Measurements from ENCODE around the gene DDX52. TPM values are rescaled to one million over a fixed set of nuclear protein-coding genes. Genes with fewer than 3 reads are reported as not detected.
"Not testable (repeated sequence)": the region's sequence is repeated elsewhere in the genome, so short reads cannot be mapped to it uniquely, and the experiment has no call there.

DDX52 gene
- total and polyA plus RNA-seq, 12 donors, result 7.8 to 18.0 (median 14.4) TPM

DNA sequence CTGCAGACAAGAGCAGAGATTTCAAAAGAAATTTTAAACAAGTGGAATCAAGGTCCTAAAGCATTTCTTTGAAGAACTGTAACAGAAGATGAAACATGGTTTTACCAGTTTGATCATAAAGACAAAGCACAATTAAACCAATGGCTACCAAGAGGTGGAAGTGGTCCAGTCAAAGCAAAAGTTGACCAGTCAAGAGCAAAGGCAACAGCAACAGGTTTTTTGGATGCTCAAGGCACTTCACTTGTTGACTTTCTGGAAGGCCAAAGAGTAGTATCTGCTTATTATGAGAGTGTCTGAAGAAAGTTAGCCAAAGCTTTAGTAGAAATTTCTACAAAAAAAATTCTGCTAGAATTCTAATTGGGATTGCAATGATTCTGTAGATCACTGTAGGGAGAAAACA is 5.3 kb downstream of the DDX52 start:
- H3K9me3 ChIP-seq, result no peaks in the 10 kb centered on the region
- no peak overlapping the region for H3K27ac ChIP-seq
- H3K36me3 ChIP-seq, result peaks cover 0 to 87% (median 21%) of the 10 kb centered on the region in 9 donors
- DNase-seq (no peak), ATAC-seq (no peak)
- TF ChIP-seq, protein P1, sequence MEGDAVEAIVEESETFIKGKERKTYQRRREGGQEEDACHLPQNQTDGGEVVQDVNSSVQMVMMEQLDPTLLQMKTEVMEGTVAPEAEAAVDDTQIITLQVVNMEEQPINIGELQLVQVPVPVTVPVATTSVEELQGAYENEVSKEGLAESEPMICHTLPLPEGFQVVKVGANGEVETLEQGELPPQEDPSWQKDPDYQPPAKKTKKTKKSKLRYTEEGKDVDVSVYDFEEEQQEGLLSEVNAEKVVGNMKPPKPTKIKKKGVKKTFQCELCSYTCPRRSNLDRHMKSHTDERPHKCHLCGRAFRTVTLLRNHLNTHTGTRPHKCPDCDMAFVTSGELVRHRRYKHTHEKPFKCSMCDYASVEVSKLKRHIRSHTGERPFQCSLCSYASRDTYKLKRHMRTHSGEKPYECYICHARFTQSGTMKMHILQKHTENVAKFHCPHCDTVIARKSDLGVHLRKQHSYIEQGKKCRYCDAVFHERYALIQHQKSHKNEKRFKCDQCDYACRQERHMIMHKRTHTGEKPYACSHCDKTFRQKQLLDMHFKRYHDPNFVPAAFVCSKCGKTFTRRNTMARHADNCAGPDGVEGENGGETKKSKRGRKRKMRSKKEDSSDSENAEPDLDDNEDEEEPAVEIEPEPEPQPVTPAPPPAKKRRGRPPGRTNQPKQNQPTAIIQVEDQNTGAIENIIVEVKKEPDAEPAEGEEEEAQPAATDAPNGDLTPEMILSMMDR (IDR thresholded peaks at IDR 0.05), result no peak
- no peak overlapping the region for H3K4me3 ChIP-seq
- H3K4me1 ChIP-seq, result peaks cover 3 to 44% (median 31%) of the 10 kb centered on the region in 9 donors
- intact Hi-C loops (cut with DNase I), result loop anchor here in 1 of 10 donors (10.0 kb wide), 1 partner anchor 83 kb away; no protein-coding TSS in a partner anchor
- H3K27me3 ChIP-seq, result no peaks in the 10 kb centered on the region

DNA sequence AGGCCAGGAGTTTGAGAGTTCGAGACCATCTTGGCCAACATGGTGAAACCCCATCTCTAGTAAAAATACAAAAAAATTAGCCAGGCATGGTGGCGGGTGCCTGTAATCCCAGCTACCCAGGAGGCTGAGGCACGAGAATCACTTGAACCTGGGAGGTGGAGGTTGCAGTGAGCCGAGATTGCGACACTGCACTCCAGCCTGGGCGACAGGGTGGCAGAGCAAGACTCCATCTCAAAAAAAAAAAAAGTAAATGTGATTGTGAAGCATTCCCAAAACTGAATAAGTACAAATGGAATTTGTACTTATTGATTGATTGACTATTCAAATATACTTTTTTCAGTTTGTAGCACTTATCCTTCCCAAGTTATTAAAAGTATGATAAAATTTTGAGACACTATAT is 26.8 kb downstream of the DDX52 start:
- intact Hi-C loops (cut with DNase I); H3K9me3 ChIP-seq; H3K27ac ChIP-seq; H3K4me3 ChIP-seq; DNase-seq; ATAC-seq; H3K4me1 ChIP-seq; H3K27me3 ChIP-seq: not testable (repeated sequence)
- peaks cover 0 to 98% (median 54%) of the 10 kb centered on the region in 9 donors for H3K36me3 ChIP-seq
- 96 to 98% methylated on average over 6 of the region's 6 CpGs for WGBS, 2 donors

DNA sequence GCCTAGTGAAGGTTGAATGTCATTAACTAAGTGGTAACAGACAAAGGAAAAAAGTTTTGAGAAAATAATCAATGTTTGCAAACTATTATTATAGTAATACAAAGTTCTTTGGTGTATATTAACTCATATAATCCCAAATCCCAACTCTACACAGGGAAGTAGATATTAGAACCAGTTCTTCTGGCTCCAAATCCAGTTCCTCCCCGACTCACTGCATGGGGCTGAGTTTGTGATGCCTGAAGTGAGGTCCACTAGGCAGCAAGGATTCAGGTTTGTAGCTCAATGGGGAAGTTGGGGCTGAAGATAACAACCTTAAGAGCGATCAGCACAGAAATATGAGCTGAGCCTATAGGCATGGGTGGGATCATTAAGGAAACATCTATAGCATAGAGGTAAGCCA is 28.4 kb downstream of the DDX52 start:
- no peak overlapping the region for H3K27ac ChIP-seq
- 96 to 97% methylated on average over 2 of the region's 2 CpGs for WGBS, 2 donors
- no peaks in the 10 kb centered on the region for H3K9me3 ChIP-seq
- DNase-seq (no peak), ATAC-seq (no peak)
- TF ChIP-seq, protein P1 (IDR thresholded peaks at IDR 0.05), result no peak
- no peak overlapping the region for H3K4me3 ChIP-seq
- H3K27me3 ChIP-seq, result no peaks in the 10 kb centered on the region
- H3K36me3 ChIP-seq, result peaks cover 0 to 82% (median 44%) of the 10 kb centered on the region in 9 donors
- intact Hi-C loops (cut with DNase I), result no loop called here
- peaks cover 0 to 5% (median 2%) of the 10 kb centered on the region in 9 donors for H3K4me1 ChIP-seq

DNA sequence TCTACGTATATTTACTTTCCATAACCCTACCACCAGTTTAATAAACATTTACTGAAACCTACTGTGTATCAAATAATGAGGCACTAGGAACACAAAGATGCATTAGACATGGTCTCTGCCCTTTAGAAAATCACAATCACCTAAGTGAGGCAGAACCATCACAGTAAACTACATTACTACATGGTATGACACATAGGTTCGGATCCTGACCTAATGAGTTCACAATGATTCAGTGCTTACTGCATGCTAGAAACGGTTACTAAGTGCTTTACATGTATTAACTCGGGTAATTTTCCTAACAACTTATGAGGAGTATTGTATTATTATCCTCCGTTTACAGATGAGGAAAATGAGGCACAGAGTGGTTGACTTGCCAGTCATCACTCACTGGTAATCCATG is 28.9 kb downstream of the DDX52 start:
- Histone ChIP-seq H3K4me1 (peaks cover 0 to 9% (median 5%) of the 10 kb centered on the region in 9 donors), H3K27ac (no peak overlapping the region), H3K36me3 (peaks cover 0 to 78% (median 41%) of the 10 kb centered on the region in 9 donors), H3K27me3 (no peaks in the 10 kb centered on the region), H3K4me3 (no peak overlapping the region), H3K9me3 (no peaks in the 10 kb centered on the region)
- WGBS, 2 donors, result 93% methylated on average over 5 of the region's 5 CpGs
- TF ChIP-seq, protein P1 (IDR thresholded peaks at IDR 0.05), result no peak
- ATAC-seq, result no peak
- intact Hi-C loops (cut with DNase I), result no loop called here
- no peak for DNase-seq

DNA sequence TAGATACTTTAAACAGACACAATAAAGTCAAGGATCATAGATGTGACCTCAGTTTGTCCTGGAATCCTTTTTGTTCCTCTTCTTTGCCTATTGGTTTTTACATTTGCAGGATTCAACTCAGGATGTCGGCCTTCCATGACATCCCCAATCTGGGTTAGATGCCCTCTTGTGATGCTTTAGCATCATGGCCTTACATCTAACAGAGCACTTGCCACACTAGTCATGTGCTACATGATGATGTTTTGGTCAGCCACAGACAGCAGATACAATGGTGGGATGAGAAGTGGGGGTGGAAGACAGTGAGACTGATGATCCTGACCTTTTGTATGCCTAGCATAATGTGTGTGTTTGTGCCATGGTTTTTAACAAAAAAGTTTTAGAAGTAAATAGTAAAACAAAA is 32.3 kb downstream of the DDX52 start:
- H3K27me3 ChIP-seq, result no peaks in the 10 kb centered on the region
- intact Hi-C loops (cut with DNase I), result no loop called here
- H3K27ac ChIP-seq, result no peak overlapping the region
- WGBS, 2 donors, result 92 to 94% methylated on average over 1 of the region's 1 CpG
- no peaks in the 10 kb centered on the region for H3K9me3 ChIP-seq
- no peak overlapping the region for H3K4me3 ChIP-seq
- peaks cover 0 to 44% (median 23%) of the 10 kb centered on the region in 9 donors for H3K36me3 ChIP-seq
- TF ChIP-seq, protein P1 (IDR thresholded peaks at IDR 0.05), result no peak
- no peak for DNase-seq
- peaks cover 0 to 35% (median 29%) of the 10 kb centered on the region in 9 donors for H3K4me1 ChIP-seq
- ATAC-seq, result no peak

DNA sequence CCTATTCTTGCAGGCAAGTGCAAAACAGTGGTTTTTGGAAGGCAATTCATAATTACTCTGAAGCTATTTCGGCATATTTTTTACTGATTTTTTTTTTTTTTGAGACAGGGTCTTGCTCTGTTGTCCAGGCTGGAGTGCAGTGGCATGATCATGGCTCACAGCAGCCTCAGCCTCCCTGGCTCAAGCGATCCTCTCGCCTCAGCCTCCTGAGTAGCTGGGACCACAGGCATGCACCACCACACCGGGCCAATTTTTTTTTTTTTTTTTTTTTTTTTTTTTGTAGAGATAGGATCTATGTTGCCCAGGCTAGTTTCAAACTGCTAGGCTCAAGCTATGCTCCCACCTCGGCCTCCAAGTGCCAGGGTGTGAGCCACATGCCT is 33.2 kb downstream of the DDX52 start:
- DNase-seq; H3K9me3 ChIP-seq; H3K27me3 ChIP-seq; intact Hi-C loops (cut with DNase I); ATAC-seq: not testable (repeated sequence)
- peaks cover 0 to 36% (median 15%) of the 10 kb centered on the region in 9 donors for H3K36me3 ChIP-seq
- WGBS, 2 donors, result 89 to 94% methylated on average over 5 of the region's 5 CpGs
- H3K4me3 ChIP-seq, result peak overlapping the region; percentile 12 to 99 (median 94)
- peaks cover 0 to 43% (median 37%) of the 10 kb centered on the region in 9 donors for H3K4me1 ChIP-seq
- H3K27ac ChIP-seq, result peak overlapping the region in 9 of 10 donors; percentile 76 to 98 (median 94)

Data from heart right ventricle (tissue), 16 donors.